ENCODE data around the gene ADGRF3. TPM values are rescaled to one million over a fixed set of nuclear protein-coding genes. Genes with fewer than 3 reads are reported as not detected.

ADGRF3 gene
- total and polyA plus RNA-seq, 2 of the 8 experiments (the other 6 are each of a cell fraction or from before 2014, with no cell fraction given), result 0.54 to 0.69 TPM

DNA sequence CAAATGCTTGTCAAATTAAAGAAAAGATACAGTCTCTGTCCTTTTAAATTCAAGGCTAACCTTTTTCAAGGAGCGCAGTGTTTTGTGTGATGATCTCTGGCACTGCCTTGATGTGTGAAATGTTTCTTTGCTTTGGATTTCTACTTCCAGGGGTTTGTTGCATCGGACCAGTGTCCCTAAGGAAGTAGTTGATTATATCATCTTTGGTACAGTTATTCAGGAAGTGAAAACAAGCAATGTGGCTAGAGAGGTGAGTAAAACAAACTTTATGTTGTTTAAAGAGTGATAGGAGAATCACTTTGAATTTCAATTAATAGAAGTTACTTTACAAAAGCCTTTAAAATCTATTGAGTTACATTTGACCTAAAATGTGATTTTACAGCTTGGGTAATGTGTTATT is 73.1 kb downstream of the ADGRF3 start:
- Histone ChIP-seq H3K4me2 (ENCODE audit: insufficient read depth in 1 of 2, low read depth in 2 of 2, low read length in 2 of 2) (no peak overlapping the region), H2BK20ac (ENCODE audit: low read length) (no peak overlapping the region), H3K56ac (replicated peaks; ENCODE audit: insufficient read length, low read depth, low read length) (no peak overlapping the region), H2BK120ac (replicated peaks; ENCODE audit: low read depth, low read length) (no peak overlapping the region), H4K5ac (ENCODE audit: insufficient read length, low read depth, low read length) (no peak overlapping the region), H3K23ac (ENCODE audit: insufficient read length) (no peak overlapping the region), H3K9me3 (ENCODE audit: insufficient read depth in 2 of 2, low read depth in 1 of 2, low read length in 1 of 2) (no peaks in the 10 kb centered on the region), H3K27me3 (replicated peaks in 1 of 4; ENCODE audit: control insufficient read depth in 3 of 4, extremely low read depth in 1 of 4, insufficient read depth in 3 of 4, low read length in 3 of 4) (peaks cover 0 to 1% (median 0%) of the 10 kb centered on the region in 4 experiments; a peak in 1 of 7 replicates), H3K36me3 (ENCODE audit: control insufficient read depth in 2 of 4, insufficient read depth in 4 of 4, low read length in 3 of 4) (peaks cover 4 to 16% (median 11%) of the 10 kb centered on the region in 4 experiments; a peak in 7 of 8 replicates), H3K4ac (replicated peaks; ENCODE audit: insufficient read length, low read depth, low read length) (no peak overlapping the region), H3K23me2 (ENCODE audit: low read depth, low read length) (no peaks in the 10 kb centered on the region), H3K14ac (ENCODE audit: insufficient read length) (no peak overlapping the region), H3K79me1 (ENCODE audit: low read depth, low read length) (no peaks in the 10 kb centered on the region), H3K4me1 (replicated peaks in 1 of 4; ENCODE audit: control insufficient read depth in 3 of 4, insufficient read depth in 4 of 4, low read length in 3 of 4) (no peaks in the 10 kb centered on the region), H2BK5ac (ENCODE audit: low read depth, low read length) (no peak overlapping the region), H2AFZ (ENCODE audit: low read length) (no peak overlapping the region), H4K20me1 (replicated peaks in 1 of 2; ENCODE audit: control insufficient read depth in 1 of 2, insufficient read depth in 2 of 2, low read length in 2 of 2) (peaks cover 0 to 2% of the 10 kb centered on the region in 2 experiments), H3K9ac (replicated peaks in 1 of 4; ENCODE audit: extremely low read depth in 1 of 4, low read depth in 3 of 4, low read length in 3 of 4) (no peak overlapping the region), H2BK12ac (ENCODE audit: low read depth, low read length) (no peak overlapping the region), H3K27ac (ENCODE audit: low read depth, low read length) (no peak overlapping the region), H2BK15ac (ENCODE audit: low read length) (no peak overlapping the region), H4K91ac (replicated peaks; ENCODE audit: insufficient read length, low read length) (no peak overlapping the region), H4K8ac (ENCODE audit: extremely low read depth, insufficient read depth, low read length) (no peak overlapping the region), H3K79me2 (ENCODE audit: control insufficient read depth in 1 of 2, insufficient read depth in 2 of 2, low read length in 2 of 2) (no peaks in the 10 kb centered on the region), H3K4me3 (ENCODE audit: extremely low read depth in 1 of 4, insufficient read depth in 2 of 4, low read depth in 3 of 4, low read length in 4 of 4) (no peak overlapping the region), H3K18ac (ENCODE audit: extremely low read depth, low read length) (no peak overlapping the region), H2AK5ac (ENCODE audit: low read depth, low read length) (no peak overlapping the region)
- POLR2A ChIA-PET (ENCODE audit: partially characterized antibody), result interaction anchor here (0.9 kb wide), 1 partner anchor 10 kb away, joined by 4 read pairs; no protein-coding TSS in a partner anchor
- CTCF ChIA-PET (ENCODE audit: partially characterized antibody), result no interaction called here
- 84% methylated on average over 2 of the region's 2 CpGs; no CpG with 5 or more reads in 1 of the 2 experiments for WGBS, 2 experiments (ENCODE audit: extremely low coverage in 1 of 2, insufficient coverage in 1 of 2, insufficient read length in 1 of 2, insufficient replicate concordance in 2 of 2, low coverage in 1 of 2, low lambda C conversion rate in 2 of 2, missing lambda C conversion rate in 1 of 2)
- FAIRE-seq, result no peak
- DNase-seq (ENCODE audit: low read depth in 1 of 2, low spot score in 2 of 2), result no peak
- TF ChIP-seq MAFK (IDR thresholded peaks at IDR 0.05; ENCODE audit: low read depth, low read length), result no peak
- no peak for TF ChIP-seq SRF (IDR thresholded peaks at IDR 0.05; ENCODE audit: low read depth, low read length)
- no peak for TF ChIP-seq JUN (IDR thresholded peaks at IDR 0.05; ENCODE audit: low read depth, low read length)
- no peak for TF ChIP-seq HDAC2 (IDR thresholded peaks at IDR 0.05; ENCODE audit: borderline replicate concordance in 1 of 2, low read depth in 2 of 2, low read length in 2 of 2)
- no peak for TF ChIP-seq SP1 (IDR thresholded peaks at IDR 0.05; ENCODE audit: low read depth, low read length)
- TF ChIP-seq JUND (IDR thresholded peaks at IDR 0.05; ENCODE audit: low read length), result no peak
- no peak for TF ChIP-seq SIRT6 (IDR thresholded peaks at IDR 0.05; ENCODE audit: low read length)
- no peak for TF ChIP-seq FOSL1 (IDR thresholded peaks at IDR 0.05; ENCODE audit: insufficient read depth, low read depth, low read length)
- TF ChIP-seq SP2 (IDR thresholded peaks at IDR 0.05; ENCODE audit: low read length), result no peak
